Fibroblast of lung (primary cell): ENCODE results near the gene TIMP2. TPM values are rescaled to one million over a fixed set of nuclear protein-coding genes. Genes with fewer than 3 reads are reported as not detected.

Experiments
- DNase-seq, 2 donors: peaks; one replicate each; pipeline versions ENCODE4 v3.0.0 to v3.0.0-alpha.2; 2010; ENCODE audit warnings: low read depth in 2 of 2
- H2AFZ ChIP-seq: 2 replicates; pipeline ENCODE4 v1.5.1; 2012; ENCODE audit warnings: low read length, control low read depth, inconsistent platforms
- H3K27ac ChIP-seq: 2 replicates; pipeline ENCODE4 v1.5.1; 2011; ENCODE audit warnings: low read length, control low read depth; ENCODE audit not compliant: insufficient read depth
- H3K27me3 ChIP-seq: 2 replicates; pipeline ENCODE4 v1.5.1; 2011; ENCODE audit warnings: mild to moderate bottlenecking, low read length; ENCODE audit not compliant: control insufficient read depth, insufficient read depth
- H3K36me3 ChIP-seq: 2 replicates; pipeline ENCODE4 v1.5.1; 2011; ENCODE audit warnings: low read length; ENCODE audit not compliant: control insufficient read depth, insufficient read depth
- H3K4me1 ChIP-seq: 2 replicates; pipeline ENCODE4 v1.5.1; 2011; ENCODE audit warnings: low read length; ENCODE audit not compliant: control insufficient read depth, insufficient read depth; ENCODE audit errors: extremely low read depth
- H3K4me2 ChIP-seq: 2 replicates; pipeline ENCODE4 v1.5.1; 2011; ENCODE audit warnings: low read length, control low read depth; ENCODE audit not compliant: insufficient read depth; ENCODE audit errors: extremely low read depth
- H3K4me3 ChIP-seq, 4 experiments: fragments of 200-600 bp in 1 of 4; sonication (generic) in 1 of 4; replicated peaks in 1 of 4; 2 replicates each; pipeline ENCODE4 v1.5.1; 2011 to 2016; ENCODE audit warnings: low read length in 4 of 4, low read depth in 3 of 4, mild to moderate bottlenecking in 3 of 4, control low read depth in 2 of 4, inconsistent platforms in 1 of 4, mixed read lengths in 1 of 4; ENCODE audit not compliant: insufficient read depth in 1 of 4; ENCODE audit errors: control extremely low read depth in 1 of 4
- H3K79me2 ChIP-seq: 2 replicates; pipeline ENCODE4 v1.5.1; 2012; ENCODE audit warnings: mild to moderate bottlenecking, low read length, inconsistent platforms; ENCODE audit not compliant: control insufficient read depth, insufficient read depth
- H3K9ac ChIP-seq: 2 replicates; pipeline ENCODE4 v1.5.1; 2011; ENCODE audit warnings: mild to moderate bottlenecking, low read length, control low read depth; ENCODE audit not compliant: insufficient read depth
- H3K9me3 ChIP-seq: 2 replicates; pipeline ENCODE4 v1.5.1; 2012; ENCODE audit warnings: low read depth, low read length; ENCODE audit not compliant: control insufficient read depth, insufficient read depth
- H4K20me1 ChIP-seq: 2 replicates; pipeline ENCODE4 v1.5.1; 2011; ENCODE audit warnings: low read length; ENCODE audit not compliant: control insufficient read depth, insufficient read depth; ENCODE audit errors: extremely low read depth
- EZH2 ChIP-seq: IDR thresholded peaks from 2 replicates; pipeline ENCODE4 v1.5.1; 2012; ENCODE audit warnings: low read length, control low read depth, mild to moderate bottlenecking; ENCODE audit errors: missing control alignments
- polyA plus RNA-seq, 2 donors: library from polyadenylated mRNA; depleted of rRNA in 1 of 2; stranded (reverse) in 1 of 2; unstranded in 1 of 2; fragments of >200 nt; gene quantifications; 2 replicates each; pipeline ENCODE4 v1.2.1, GENCODE V29; 2011 to 2012; ENCODE audit warnings: missing spikeins in 1 of 2
- total RNA-seq: library from RNA; depleted of rRNA; stranded (reverse); fragments of >200 nt; gene quantifications from 2 replicates; pipeline ENCODE4 v1.2.1, GENCODE V29; 2014
- TF ChIP-seq, protein P1 (sequence below), 2 donors: IDR thresholded peaks in 1 of 2; conservative IDR thresholded peaks in 1 of 2; 1 replicate in 1 of 2; 2 replicates in 1 of 2; pipeline ENCODE4 v1.5.1; 2011 to 2012; ENCODE audit warnings: low read length in 2 of 2, control low read depth in 1 of 2, inconsistent platforms in 1 of 2, low read depth in 1 of 2, mild to moderate bottlenecking in 1 of 2

Gene TIMP2
- total and polyA plus RNA-seq, 2 donors (not counting 1 experiment from before 2014, with no cell fraction given) = 155 to 745 TPM

DNA sequence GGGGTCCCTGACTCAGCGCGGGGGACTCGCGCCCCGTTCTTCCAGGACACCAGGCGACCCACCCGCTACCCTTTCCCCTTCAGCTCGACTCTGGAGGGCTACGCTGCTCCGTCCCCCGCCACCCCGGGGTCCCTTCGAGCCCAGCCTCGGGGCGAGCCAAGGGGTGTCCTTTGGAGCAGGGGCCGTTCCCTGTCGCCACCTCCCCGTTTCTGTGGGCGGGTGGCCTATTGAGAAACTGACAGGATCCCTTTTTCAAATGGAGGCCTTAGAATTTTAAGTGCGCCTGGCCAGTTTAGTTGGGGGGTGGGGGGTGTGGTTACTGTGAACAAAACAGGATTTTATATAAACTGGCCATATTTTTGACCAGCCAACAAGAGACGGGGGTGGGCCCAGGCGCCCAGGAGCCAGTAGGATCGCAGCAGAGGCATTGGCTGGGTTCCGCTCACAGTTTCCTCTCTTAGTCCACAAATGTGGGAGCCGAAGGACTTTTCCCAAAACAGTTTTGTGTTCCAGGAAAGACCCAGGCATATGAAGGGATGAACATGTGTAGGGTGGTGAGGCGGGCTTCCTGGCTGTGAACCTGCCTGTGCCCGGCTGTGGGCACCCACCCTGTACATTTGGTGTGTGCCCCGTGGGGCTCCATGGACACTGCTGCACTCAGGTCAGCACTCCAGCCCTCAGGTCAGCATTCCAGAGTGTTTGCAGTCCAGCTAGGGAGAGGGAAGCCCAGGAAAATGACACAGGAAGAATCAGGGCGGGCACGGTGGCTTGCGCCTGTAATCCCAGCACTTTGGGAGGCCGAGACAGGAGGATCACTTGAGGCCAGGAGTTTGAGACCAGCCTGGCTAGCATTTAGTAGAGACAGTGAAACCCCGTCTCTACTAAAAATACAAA lies 722 bp upstream of the TIMP2 start:
- TF ChIP-seq, protein P1, sequence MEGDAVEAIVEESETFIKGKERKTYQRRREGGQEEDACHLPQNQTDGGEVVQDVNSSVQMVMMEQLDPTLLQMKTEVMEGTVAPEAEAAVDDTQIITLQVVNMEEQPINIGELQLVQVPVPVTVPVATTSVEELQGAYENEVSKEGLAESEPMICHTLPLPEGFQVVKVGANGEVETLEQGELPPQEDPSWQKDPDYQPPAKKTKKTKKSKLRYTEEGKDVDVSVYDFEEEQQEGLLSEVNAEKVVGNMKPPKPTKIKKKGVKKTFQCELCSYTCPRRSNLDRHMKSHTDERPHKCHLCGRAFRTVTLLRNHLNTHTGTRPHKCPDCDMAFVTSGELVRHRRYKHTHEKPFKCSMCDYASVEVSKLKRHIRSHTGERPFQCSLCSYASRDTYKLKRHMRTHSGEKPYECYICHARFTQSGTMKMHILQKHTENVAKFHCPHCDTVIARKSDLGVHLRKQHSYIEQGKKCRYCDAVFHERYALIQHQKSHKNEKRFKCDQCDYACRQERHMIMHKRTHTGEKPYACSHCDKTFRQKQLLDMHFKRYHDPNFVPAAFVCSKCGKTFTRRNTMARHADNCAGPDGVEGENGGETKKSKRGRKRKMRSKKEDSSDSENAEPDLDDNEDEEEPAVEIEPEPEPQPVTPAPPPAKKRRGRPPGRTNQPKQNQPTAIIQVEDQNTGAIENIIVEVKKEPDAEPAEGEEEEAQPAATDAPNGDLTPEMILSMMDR (conservative IDR thresholded peaks at IDR 0.05 in 1 of 2, IDR thresholded peaks at IDR 0.05 in 1 of 2; ENCODE audit: low read depth in 1 of 2, low read length in 2 of 2) = no peak
- no peak for TF ChIP-seq EZH2
- Histone ChIP-seq H3K36me3 (peaks cover 5% of the 10 kb centered on the region), H3K4me1 (peaks cover 15% of the 10 kb centered on the region), H3K27ac (peak overlapping the region; percentile 90), H3K4me2 (peak overlapping the region; percentile 80), H3K4me3 (peak overlapping the region; percentile 26 to 62 (median 46)), H3K79me2 (peaks cover 39% of the 10 kb centered on the region), H3K27me3 (no peaks in the 10 kb centered on the region), H4K20me1 (peaks cover 3% of the 10 kb centered on the region), H3K9ac (peak overlapping the region; percentile 76), H3K9me3 (no peaks in the 10 kb centered on the region), H2AFZ (peak overlapping the region; percentile 33)
- peak; percentile 86 to 92 for DNase-seq

DNA sequence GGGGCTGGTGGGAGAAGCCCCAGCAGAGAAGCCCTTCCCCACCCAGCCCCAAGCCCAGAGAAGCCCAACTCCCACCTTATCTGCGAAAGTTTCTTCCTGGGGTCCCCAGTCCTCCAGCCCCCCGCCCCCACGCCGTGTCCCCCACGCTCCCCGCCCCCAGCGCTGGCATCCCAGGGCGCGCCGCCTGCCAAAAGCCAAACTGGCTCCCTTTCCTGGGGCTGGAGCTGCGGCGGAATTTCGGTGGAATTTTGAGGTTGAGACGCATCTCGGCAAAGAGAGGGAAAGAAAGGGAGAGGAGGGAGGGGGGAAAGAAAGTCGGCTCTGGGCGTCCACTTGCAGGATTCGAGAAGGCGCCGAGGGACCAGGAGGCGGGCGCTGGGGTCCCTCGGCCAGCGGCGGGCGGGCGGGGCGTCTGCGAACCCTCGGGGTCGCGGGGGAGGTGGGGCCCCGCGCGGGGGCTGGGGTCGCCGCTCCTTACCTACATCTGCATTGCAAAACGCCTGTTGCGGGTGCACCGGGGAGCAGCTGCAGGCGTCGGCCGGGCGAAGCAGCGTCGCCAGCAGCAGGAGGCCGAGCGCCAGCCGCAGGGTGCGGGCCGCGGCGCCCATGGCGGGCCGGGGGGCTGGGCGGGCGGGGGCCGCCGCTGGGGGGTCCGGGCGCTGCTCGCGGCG lies 571 bp downstream of the TIMP2 start:
- H3K36me3 ChIP-seq = peaks cover 5% of the 10 kb centered on the region
- H2AFZ ChIP-seq = no peak overlapping the region
- peak overlapping the region; percentile 75 for H3K9ac ChIP-seq
- peak in 1 of 2 donors; percentile 44 for DNase-seq
- H3K4me1 ChIP-seq = peaks cover 25% of the 10 kb centered on the region
- peak overlapping the region; percentile 72 to 97 (median 90) for H3K4me3 ChIP-seq
- H3K27ac ChIP-seq = peak overlapping the region; percentile 79
- H3K27me3 ChIP-seq = no peaks in the 10 kb centered on the region
- H4K20me1 ChIP-seq = peaks cover 3% of the 10 kb centered on the region
- no peaks in the 10 kb centered on the region for H3K9me3 ChIP-seq
- H3K79me2 ChIP-seq = peaks cover 52% of the 10 kb centered on the region
- TF ChIP-seq, protein P1 (conservative IDR thresholded peaks at IDR 0.05 in 1 of 2, IDR thresholded peaks at IDR 0.05 in 1 of 2; ENCODE audit: low read depth in 1 of 2, low read length in 2 of 2) = no peak
- no peak for TF ChIP-seq EZH2
- peak overlapping the region; percentile 79 for H3K4me2 ChIP-seq
